ENCODE measurements around the gene ADARB2. TPM values are rescaled to one million over a fixed set of nuclear protein-coding genes. Genes with fewer than 3 reads are reported as not detected.

ADARB2 gene
- total RNA-seq, 1 donor from 2014 or later, result 0.37 TPM

GRCh38 chr10:1184541-1185430 lies 552.5 kb downstream of the ADARB2 start:
- intact Hi-C loops (cut with micrococcal nuclease), result no loop called here

- intact Hi-C loops (cut with micrococcal nuclease), result no loop called here
These were observed 553.6 kb downstream of the ADARB2 start for GRCh38 chr10:1183701-1184100.

- intact Hi-C loops (cut with micrococcal nuclease), result no loop called here
These were observed 554.3 kb downstream of the ADARB2 start for GRCh38 chr10:1183033-1183396.

GRCh38 chr10:1182280-1183032 lies 554.9 kb downstream of the ADARB2 start:
- intact Hi-C loops (cut with micrococcal nuclease), result no loop called here

GRCh38 chr10:1180836-1181235 lies 556.5 kb downstream of the ADARB2 start:
- intact Hi-C loops (cut with micrococcal nuclease), result no loop called here

GRCh38 chr10:1180071-1180730 lies 557.1 kb downstream of the ADARB2 start:
- intact Hi-C loops (cut with micrococcal nuclease), result no loop called here

- intact Hi-C loops (cut with micrococcal nuclease), result no loop called here
These were observed 557.8 kb downstream of the ADARB2 start for GRCh38 chr10:1179346-1180070.

GRCh38 chr10:1178506-1178905 lies 558.8 kb downstream of the ADARB2 start:
- intact Hi-C loops (cut with micrococcal nuclease), result no loop called here

GRCh38 chr10:1177936-1178335 lies 559.4 kb downstream of the ADARB2 start:
- intact Hi-C loops (cut with micrococcal nuclease), result no loop called here

- intact Hi-C loops (cut with micrococcal nuclease), result no loop called here
These were observed 561.3 kb downstream of the ADARB2 start for GRCh38 chr10:1175956-1176565.

GRCh38 chr10:1174022-1174421 lies 563.3 kb downstream of the ADARB2 start:
- intact Hi-C loops (cut with micrococcal nuclease), result no loop called here

GRCh38 chr10:1173091-1173490 lies 564.2 kb downstream of the ADARB2 start:
- intact Hi-C loops (cut with micrococcal nuclease), result no loop called here

GRCh38 chr10:1172256-1172984 lies 564.9 kb downstream of the ADARB2 start:
- intact Hi-C loops (cut with micrococcal nuclease), result no loop called here

GRCh38 chr10:1171586-1171985 lies 565.7 kb downstream of the ADARB2 start:
- intact Hi-C loops (cut with micrococcal nuclease), result no loop called here

- intact Hi-C loops (cut with micrococcal nuclease), result no loop called here
These were observed 566.1 kb downstream of the ADARB2 start for GRCh38 chr10:1171182-1171581.

- intact Hi-C loops (cut with micrococcal nuclease), result no loop called here
These were observed 566.5 kb downstream of the ADARB2 start for GRCh38 chr10:1170867-1171180.

GRCh38 chr10:1169981-1170866 lies 567.1 kb downstream of the ADARB2 start:
- intact Hi-C loops (cut with micrococcal nuclease), result no loop called here

GRCh38 chr10:1169186-1169885 lies 568.0 kb downstream of the ADARB2 start:
- intact Hi-C loops (cut with micrococcal nuclease), result no loop called here

GRCh38 chr10:1168763-1169162 lies 568.6 kb downstream of the ADARB2 start:
- intact Hi-C loops (cut with micrococcal nuclease), result no loop called here
